Common myeloid progenitor, CD34-positive (primary cell): ENCODE measurements around the gene ARL3.

Experiments
- CTCF ChIA-PET: fragments of 350-600 bp; sonication (Branson Sonifier 250); formaldehyde crosslinking; loops from one replicate; lab custom pipeline; 2021; ENCODE audit warnings: antibody characterized with exemption; lab: Charles Lee
- POLR2A ChIA-PET: fragments of 350-600 bp; sonication (Branson Sonifier 250); formaldehyde crosslinking; loops from one replicate; lab custom pipeline; 2021; ENCODE audit warnings: antibody characterized with exemption; lab: Charles Lee
- DNase-seq, 3 donors: peaks; one replicate each; pipeline versions ENCODE4 v3.0.0 to v3.0.0-alpha.2; 2013
- H3K27ac ChIP-seq, 2 experiments: 1 replicate in 1 of 2; 2 replicates in 1 of 2; pipeline ENCODE4 v1.7.0; 2013; ENCODE audit warnings: inconsistent platforms in 2 of 2, low read length in 2 of 2, mild to moderate bottlenecking in 2 of 2, low read depth in 1 of 2, moderate library complexity in 1 of 2; ENCODE audit not compliant: severe bottlenecking in 2 of 2, insufficient read depth in 1 of 2, poor library complexity in 1 of 2
- H3K27me3 ChIP-seq, 5 experiments: replicated peaks in 2 of 5; 1 replicate in 3 of 5; 2 replicates in 2 of 5; pipeline versions ENCODE4 v1.6.1 to v1.7.0; 2013; ENCODE audit warnings: low read length in 4 of 5, mild to moderate bottlenecking in 2 of 5, moderate library complexity in 2 of 5, inconsistent platforms in 1 of 5; ENCODE audit not compliant: insufficient read depth in 5 of 5, control insufficient read depth in 4 of 5
- H3K36me3 ChIP-seq, 4 experiments: 1 replicate in 2 of 4; 2 replicates in 2 of 4; pipeline versions ENCODE4 v1.6.1 to v1.7.0; 2013; ENCODE audit warnings: low read length in 3 of 4, control low read depth in 1 of 4, mild to moderate bottlenecking in 1 of 4; ENCODE audit not compliant: control insufficient read depth in 4 of 4, insufficient read depth in 4 of 4
- H3K4me1 ChIP-seq, 4 experiments: 1 replicate in 3 of 4; 2 replicates in 1 of 4; pipeline versions ENCODE4 v1.6.1 to v1.7.1; 2013; ENCODE audit warnings: low read length in 3 of 4, mild to moderate bottlenecking in 3 of 4, control low read depth in 1 of 4, inconsistent platforms in 1 of 4, moderate library complexity in 1 of 4; ENCODE audit not compliant: control insufficient read depth in 4 of 4, insufficient read depth in 4 of 4; ENCODE audit errors: control extremely low read depth in 1 of 4
- H3K4me3 ChIP-seq, 7 experiments: 1 replicate in 4 of 7; 2 replicates in 3 of 7; pipeline versions ENCODE4 v1.5.1 to v1.7.0; 2013; ENCODE audit warnings: mild to moderate bottlenecking in 7 of 7, low read length in 6 of 7, moderate library complexity in 6 of 7, inconsistent platforms in 2 of 7, low read depth in 2 of 7, control low read depth in 1 of 7; ENCODE audit not compliant: insufficient read depth in 4 of 7, control insufficient read depth in 1 of 7; ENCODE audit errors: extremely low read depth in 1 of 7
- H3K9me3 ChIP-seq, 5 experiments: 1 replicate in 4 of 5; 2 replicates in 1 of 5; pipeline versions ENCODE4 v1.6.1 to v1.7.1; 2013; ENCODE audit warnings: low read length in 4 of 5, mild to moderate bottlenecking in 2 of 5, inconsistent platforms in 1 of 5, low read depth in 1 of 5, moderate library complexity in 1 of 5; ENCODE audit not compliant: control insufficient read depth in 4 of 5, insufficient read depth in 2 of 5; ENCODE audit errors: control extremely low read depth in 1 of 5
- WGBS: methylation state at CpG from one replicate; pipeline ENCODE4 v1.1.5; 2013; ENCODE audit not compliant: insufficient coverage; 5-methylcytosine and 5-hydroxymethylcytosine counted together

The ARL3 gene

DNA sequence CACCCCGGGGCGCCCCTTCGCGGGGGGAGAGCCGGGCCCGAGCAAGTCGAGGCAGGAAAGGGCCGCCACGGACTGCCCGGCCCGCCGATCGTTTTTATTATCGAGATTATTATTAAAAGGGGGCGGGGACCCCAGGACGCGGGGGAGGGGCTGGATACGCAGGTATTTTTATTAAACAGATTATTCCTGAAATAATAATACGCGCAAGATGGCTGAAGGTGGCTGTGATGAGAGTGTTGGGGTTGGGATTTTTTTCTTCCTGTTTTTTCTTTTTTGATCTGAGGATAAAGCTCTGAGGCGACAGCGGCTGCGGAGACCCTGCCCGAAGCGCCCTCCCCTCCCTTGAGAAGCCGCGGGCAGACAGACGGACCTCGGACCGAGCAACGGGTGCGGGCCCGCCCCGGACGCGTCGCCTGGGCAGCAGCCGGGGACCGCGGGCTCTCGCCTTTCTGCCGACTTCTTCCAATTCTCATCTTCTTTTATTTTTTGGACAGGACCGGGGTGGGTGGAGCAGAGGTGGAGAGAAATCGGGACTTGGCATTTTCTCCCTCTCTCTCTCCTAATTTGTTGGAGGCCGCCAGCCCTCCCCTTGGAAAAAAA lies 71.4 kb downstream of the ARL3 start:
- Histone ChIP-seq H3K36me3 (peaks cover 0 to 6% (median 4%) of the 10 kb centered on the region in 4 experiments), H3K9me3 (no peaks in the 10 kb centered on the region), H3K4me3 (peak overlapping the region; percentile 69 to 92 (median 82)), H3K27me3 (no peaks in the 10 kb centered on the region), H3K4me1 (peaks cover 5 to 43% (median 39%) of the 10 kb centered on the region in 4 experiments), H3K27ac (peak overlapping the region; percentile 72 to 95)
- ChIA-PET POLR2A (interaction anchor here (1.4 to 1.7 kb wide), 4 partner anchors 29 to 45 kb away, joined by 3 to 12 read pairs (median 4); no protein-coding TSS in a partner anchor), CTCF (interaction anchor here (1.1 to 1.6 kb wide), 4 partner anchors 16 to 47 kb away, joined by 3 to 5 read pairs (median 3); no protein-coding TSS in a partner anchor)
- WGBS: 1% methylated on average over 18 of the region's 45 CpGs
- peak in 2 of 3 donors; percentile 44 to 63 for DNase-seq

DNA sequence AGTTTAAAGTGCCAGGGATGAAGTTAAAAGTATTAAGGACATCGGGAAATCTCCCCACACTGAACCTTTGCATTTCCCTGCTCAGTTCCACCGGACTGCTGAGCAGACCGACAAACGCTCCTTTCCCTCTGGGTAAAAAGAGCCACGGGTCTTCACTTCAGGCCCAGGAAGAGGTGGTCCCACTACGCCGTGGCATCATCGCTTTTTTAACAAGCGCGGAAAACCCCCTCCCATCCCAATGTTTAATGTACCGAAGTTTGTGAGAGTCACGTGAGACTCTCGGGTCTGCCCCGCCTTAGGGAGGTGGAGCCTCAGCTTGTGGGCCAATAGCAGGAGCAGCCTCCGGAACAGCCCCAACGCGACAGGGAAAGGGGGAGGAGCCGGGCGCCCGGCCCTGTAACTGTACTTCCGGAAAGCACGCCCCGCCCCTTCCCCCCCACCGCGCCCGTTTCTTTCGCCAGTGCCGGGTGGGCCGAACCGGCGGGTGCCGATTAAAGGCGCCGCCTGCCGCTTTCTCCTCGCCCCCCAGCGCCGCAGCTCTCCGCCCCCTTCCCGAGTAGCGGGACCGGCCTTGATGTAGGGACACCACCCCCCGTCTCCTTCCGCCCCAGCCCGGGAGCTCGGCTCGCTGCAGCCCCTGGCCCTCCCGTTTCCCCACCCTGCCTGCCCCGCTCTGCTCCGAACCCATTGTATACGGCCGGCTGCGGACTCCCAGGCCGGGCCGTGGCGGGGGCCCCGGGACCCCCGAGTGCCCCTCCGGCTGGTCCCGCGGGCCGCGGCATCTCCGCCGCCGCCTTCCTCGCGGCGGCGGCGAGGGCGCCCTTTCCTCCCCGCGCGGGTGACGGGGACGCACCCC lies 72.1 kb downstream of the ARL3 start:
- Histone ChIP-seq H3K36me3 (no peaks in the 10 kb centered on the region), H3K4me3 (peak overlapping the region; percentile 69 to 92 (median 82)), H3K4me1 (peaks cover 2 to 36% (median 31%) of the 10 kb centered on the region in 4 experiments), H3K9me3 (no peaks in the 10 kb centered on the region), H3K27ac (peak overlapping the region; percentile 81 to 95), H3K27me3 (no peaks in the 10 kb centered on the region)
- ChIA-PET POLR2A (interaction anchor here (0.5 to 1.7 kb wide), 6 partner anchors 28 to 519 kb away, joined by 3 to 12 read pairs (median 4); no protein-coding TSS in a partner anchor), CTCF (interaction anchor here (1.0 to 1.6 kb wide), 7 partner anchors 15 to 68 kb away, joined by 3 to 5 read pairs (median 3); no protein-coding TSS in a partner anchor)
- peak; percentile 97 to 99 (median 99) for DNase-seq
- 0% methylated on average over 57 of the region's 77 CpGs for WGBS

DNA sequence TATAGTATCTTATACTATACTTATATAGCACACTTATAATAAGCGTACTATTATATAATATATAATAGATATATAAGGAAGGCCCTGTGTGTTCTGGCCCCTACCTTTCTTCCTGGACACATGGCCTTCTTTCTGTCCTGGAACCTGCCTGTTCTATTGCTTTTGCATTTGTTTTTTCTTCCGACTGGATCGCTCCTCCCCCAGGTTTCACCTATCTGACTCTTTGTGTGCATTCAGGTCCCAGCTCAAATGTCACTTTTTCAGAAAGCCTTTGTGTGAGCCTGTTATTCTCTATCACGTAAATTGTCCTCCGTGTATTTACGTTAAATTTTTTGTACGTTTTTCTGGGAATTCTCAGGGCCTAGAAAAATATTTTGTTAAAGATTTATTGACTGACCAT lies 72.8 kb downstream of the ARL3 start:
- peak overlapping the region; percentile 81 to 95 for H3K27ac ChIP-seq
- ChIA-PET CTCF (interaction anchor here (1.0 to 1.6 kb wide), 5 partner anchors 14 to 68 kb away, joined by 3 to 5 read pairs (median 3); no protein-coding TSS in a partner anchor), POLR2A (interaction anchor here (0.5 to 1.4 kb wide), 3 partner anchors 27 to 518 kb away, joined by 3 to 4 read pairs (median 3); no protein-coding TSS in a partner anchor)
- peak overlapping the region in 6 of 7 experiments; percentile 76 to 92 (median 83) for H3K4me3 ChIP-seq
- H3K27me3 ChIP-seq: no peaks in the 10 kb centered on the region
- H3K36me3 ChIP-seq: no peaks in the 10 kb centered on the region
- WGBS: 64% methylated on average over 6 of the region's 7 CpGs
- H3K9me3 ChIP-seq: no peaks in the 10 kb centered on the region
- DNase-seq: no peak
- H3K4me1 ChIP-seq: peaks cover 0 to 29% (median 24%) of the 10 kb centered on the region in 4 experiments

DNA sequence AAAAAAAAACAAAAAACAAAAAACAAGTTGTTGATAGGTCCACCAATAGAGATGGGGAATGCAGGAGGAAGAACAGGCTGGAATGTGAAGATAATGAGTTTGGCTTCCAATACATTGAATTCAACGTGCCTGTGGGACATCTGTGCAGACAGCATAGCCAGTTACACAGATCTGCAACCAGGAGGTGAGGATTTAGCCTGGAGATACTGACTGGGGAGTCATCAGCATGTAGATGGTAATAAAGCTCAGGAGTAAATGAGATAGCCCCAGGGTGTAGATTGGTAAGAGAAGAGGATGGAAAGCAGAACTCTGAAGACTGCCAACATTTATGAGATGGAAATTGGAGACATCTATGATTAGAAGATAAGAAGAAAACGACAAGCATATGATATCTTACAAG lies 74.7 kb downstream of the ARL3 start:
- ChIA-PET CTCF (interaction anchor here (1.3 kb wide), 1 partner anchor 56 kb away, joined by 3 read pairs; no protein-coding TSS in a partner anchor), POLR2A (no interaction called here)
- Histone ChIP-seq H3K27me3 (no peaks in the 10 kb centered on the region), H3K27ac (no peak overlapping the region), H3K4me3 (no peak overlapping the region), H3K9me3 (no peaks in the 10 kb centered on the region), H3K36me3 (no peaks in the 10 kb centered on the region), H3K4me1 (peaks cover 10 to 26% (median 23%) of the 10 kb centered on the region in 4 experiments)
- WGBS: 53% methylated on average over 2 of the region's 2 CpGs
- no peak for DNase-seq

DNA sequence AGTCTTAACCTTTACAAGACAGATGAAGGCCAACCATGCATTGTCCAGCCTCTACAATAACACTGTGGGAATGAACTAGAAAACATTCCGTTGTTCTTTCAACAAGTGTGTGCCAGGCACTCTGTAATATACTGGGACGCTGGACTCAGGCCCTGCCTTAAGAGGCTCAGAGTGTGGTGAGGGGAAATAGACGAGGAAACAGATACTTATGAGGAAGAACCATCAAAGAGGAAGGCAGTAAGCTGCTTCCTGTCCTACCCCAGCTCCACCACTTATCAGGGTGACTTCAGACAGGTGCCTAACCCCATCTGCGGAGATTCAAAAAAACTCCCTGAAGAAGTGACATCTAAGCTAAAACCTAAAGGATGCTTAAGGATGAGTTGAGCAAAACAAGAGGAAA lies 78.8 kb downstream of the ARL3 start:
- CTCF ChIA-PET: interaction anchor here (1.1 to 1.5 kb wide), 5 partner anchors 10 to 39 kb away, joined by 3 to 11 read pairs (median 4); partner anchors contain the start of gene TRIM8
- peaks cover 15 to 57% (median 47%) of the 10 kb centered on the region in 4 experiments for H3K4me1 ChIP-seq

DNA sequence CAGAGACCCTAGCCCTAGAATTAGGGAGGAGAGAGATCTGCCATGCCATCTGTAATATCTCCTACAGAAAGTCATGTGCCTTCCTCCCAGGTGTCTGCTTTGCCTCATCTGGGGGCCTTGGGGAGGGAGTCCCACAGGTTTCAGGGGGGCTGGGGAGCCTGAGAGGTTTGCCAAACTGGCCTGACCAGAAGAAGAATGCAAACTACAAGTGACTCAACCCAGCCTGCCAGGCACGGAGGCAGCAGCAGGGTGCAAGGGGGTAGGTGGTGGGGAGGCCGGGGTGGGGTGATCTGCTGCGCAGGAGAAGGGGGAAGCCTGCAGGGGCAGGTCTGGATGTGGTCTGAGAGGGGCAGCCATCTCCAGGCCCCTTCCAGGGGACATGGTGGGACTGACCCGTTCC lies 79.5 kb downstream of the ARL3 start:
- no peaks in the 10 kb centered on the region for H3K27me3 ChIP-seq
- peaks cover 15 to 63% (median 47%) of the 10 kb centered on the region in 4 experiments for H3K4me1 ChIP-seq
- CTCF ChIA-PET: interaction anchor here (1.5 kb wide), 2 partner anchors 10 to 27 kb away, joined by 4 to 7 read pairs; partner anchors contain the start of gene TRIM8

More for the DNA sequence above, 78.8 kb downstream of the ARL3 start:
- peak in 2 of 3 donors; percentile 77 to 81 for DNase-seq
- Histone ChIP-seq H3K9me3 (no peaks in the 10 kb centered on the region), H3K27me3 (no peaks in the 10 kb centered on the region), H3K27ac (no peak overlapping the region), H3K4me3 (peak overlapping the region in 1 of 7 experiments; percentile 38), H3K36me3 (peaks cover 0 to 12% (median 6%) of the 10 kb centered on the region in 4 experiments)
- POLR2A ChIA-PET: interaction anchor here (0.7 to 1.0 kb wide), 2 partner anchors 35 to 40 kb away, joined by 3 to 4 read pairs; no protein-coding TSS in a partner anchor
- 0% methylated on average over 2 of the region's 4 CpGs for WGBS

More for the DNA sequence above, 79.5 kb downstream of the ARL3 start:
- no peaks in the 10 kb centered on the region for H3K9me3 ChIP-seq
- DNase-seq: no peak
- peak overlapping the region in 2 of 7 experiments; percentile 7 to 38 for H3K4me3 ChIP-seq
- POLR2A ChIA-PET: no interaction called here
- H3K27ac ChIP-seq: no peak overlapping the region
- WGBS: 80% methylated on average over 1 of the region's 4 CpGs
- H3K36me3 ChIP-seq: peaks cover 0 to 19% (median 10%) of the 10 kb centered on the region in 4 experiments
